Islet precursor cell (in vitro differentiated cells): Measurements from ENCODE around the gene CDK5RAP2.
"Not testable (repeated sequence)": the region's sequence is repeated elsewhere in the genome, so short reads cannot be mapped to it uniquely, and the experiment has no call there.

ENCODE experiments used
- DNase-seq: peaks from one replicate; pipeline ENCODE4 v3.0.0-alpha.2; 2018

The CDK5RAP2 gene

GRCh38 chr9:120464176-120464886 lies 115.6 kb downstream of the CDK5RAP2 start:
- no peak for DNase-seq

DNA sequence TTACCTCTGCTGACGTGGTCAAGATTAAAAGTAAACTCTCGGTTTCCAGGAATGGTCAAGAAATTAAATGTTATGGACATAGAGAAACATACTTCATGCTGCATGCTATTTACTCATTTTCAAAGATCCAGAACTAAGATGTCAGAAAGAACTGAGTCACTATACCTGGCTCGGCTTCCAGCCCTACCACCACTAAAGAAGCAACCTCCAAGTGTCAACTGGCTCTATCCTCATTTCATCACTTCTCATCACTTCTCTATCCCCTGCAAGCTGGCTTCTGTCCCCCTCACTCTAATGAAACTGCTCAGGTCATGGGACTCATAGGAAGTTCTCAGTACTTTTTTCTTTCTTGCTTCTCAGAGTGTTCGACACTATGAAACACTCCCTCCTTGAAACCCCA lies 116.2 kb downstream of the CDK5RAP2 start:
- no peak for DNase-seq

GRCh38 chr9:120461677-120462076 lies 118.3 kb downstream of the CDK5RAP2 start:
- DNase-seq = not testable (repeated sequence)

GRCh38 chr9:120456218-120456617 lies 123.7 kb downstream of the CDK5RAP2 start:
- DNase-seq = no peak

GRCh38 chr9:120454467-120454866 lies 125.5 kb downstream of the CDK5RAP2 start:
- no peak for DNase-seq

DNA sequence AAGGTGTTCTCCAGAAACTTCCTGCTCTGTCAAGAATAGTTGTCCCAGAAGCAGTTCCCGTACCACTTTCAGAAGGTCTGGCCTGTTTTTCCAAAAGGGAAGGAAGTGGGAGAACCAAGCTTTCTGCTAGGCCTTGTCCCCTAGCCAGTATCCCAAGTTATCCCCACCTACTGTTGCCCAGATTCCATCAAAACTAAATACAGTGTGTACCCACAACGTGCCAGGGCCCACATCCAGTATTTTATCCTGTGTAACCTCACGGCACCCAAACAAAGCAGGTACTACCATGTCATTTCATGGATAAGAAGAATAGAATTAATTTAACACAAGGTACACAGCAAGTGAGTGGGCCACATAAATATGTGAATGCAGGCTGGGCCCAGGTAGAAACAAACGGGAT lies 126.2 kb downstream of the CDK5RAP2 start:
- no peak for DNase-seq

DNA sequence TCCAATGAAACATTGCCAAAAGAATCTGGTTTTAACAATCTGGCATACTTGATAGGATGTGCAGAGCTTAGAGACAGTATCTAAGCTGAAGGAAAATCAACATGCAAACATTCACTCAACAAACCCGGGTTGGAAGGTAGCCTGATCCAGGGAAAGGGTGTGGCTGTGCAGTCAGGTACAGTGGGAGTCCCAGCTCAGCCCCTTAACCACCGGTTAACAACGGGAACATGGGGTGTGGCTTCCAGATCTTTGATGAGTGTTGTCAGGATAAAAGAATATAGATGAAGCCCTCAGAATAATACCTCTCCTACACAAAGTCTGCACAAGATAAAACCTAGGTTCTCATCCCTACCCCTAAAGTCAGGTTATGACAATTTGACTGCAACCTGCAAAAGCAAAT lies 127.3 kb downstream of the CDK5RAP2 start:
- no peak for DNase-seq

GRCh38 chr9:120450916-120451315 lies 129.1 kb downstream of the CDK5RAP2 start:
- no peak for DNase-seq

DNA sequence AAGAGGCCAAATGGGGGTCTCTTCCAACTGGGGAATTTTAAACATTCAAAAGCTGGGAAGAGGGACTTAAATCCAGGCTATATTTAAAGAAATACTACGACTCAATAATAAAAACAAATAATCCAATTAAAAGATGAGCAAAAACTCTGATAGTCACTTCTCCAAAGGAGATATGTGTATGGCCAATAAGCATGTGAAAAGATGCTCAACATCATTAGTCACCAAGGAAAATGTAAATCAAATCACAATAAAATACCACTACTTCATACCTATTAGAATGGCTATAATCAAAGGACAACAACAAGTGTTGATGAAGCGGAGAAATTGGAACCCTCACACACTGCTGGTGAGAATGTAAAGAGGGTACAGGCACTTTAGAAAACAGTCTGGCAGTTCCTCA lies 130.4 kb downstream of the CDK5RAP2 start:
- DNase-seq = no peak

GRCh38 chr9:120447959-120448500 lies 131.9 kb downstream of the CDK5RAP2 start:
- no peak for DNase-seq

DNA sequence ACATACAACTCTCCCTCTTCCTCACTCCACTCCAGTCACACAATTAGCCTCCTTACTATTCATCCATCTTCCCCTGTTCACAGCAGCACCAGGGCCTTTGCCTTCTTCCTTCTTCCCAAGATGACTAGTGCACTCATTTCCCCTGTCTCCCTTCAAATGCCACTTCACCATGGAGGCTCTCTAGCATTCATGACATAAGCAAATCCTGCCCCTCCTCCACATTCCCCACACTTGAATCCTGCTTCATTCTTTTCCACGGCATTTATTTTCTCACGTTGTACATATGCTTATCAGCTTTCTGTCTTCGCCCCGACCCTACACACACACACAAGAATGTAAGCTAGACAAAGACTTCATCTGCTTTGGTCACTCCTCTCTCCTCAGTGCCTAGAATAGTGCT lies 133.3 kb downstream of the CDK5RAP2 start:
- no peak for DNase-seq

DNA sequence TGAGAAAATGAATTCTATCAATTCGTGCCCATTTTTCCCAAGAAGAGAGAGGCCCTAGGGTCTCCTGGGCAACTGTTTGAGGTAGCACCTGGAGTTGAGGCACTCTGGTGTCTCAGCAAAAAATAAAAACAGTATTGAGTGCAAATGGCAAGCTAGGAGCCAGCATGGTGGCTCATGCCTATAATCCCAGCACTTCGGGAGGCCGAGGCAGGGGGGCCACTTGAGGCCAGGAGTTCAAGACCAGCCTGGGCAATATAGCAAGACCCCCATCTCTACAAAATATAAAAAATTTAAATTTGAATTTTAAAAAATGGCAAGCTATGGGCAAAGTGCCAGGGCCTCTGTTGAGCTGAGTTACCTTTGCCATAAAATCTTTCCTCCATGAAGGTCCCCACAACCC lies 136.0 kb downstream of the CDK5RAP2 start:
- no peak for DNase-seq

DNA sequence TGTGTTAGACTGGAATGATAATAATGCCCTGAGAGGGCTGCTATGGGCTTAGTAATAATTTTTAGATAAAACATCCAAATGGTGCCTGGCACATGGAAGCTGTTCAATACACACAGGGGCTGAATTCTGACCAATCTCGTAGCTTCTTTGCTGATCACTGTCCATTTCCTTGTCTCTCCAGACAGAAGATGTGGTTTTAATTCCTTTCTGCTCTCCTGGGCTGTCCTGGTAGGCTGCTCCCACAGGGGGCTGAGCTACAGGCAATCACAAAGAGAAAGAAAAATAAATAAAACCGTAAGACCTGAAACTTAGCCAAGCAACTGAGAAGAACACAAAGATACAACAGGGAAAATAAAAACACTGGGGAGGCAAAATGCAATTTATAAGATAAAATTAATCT lies 136.5 kb downstream of the CDK5RAP2 start:
- DNase-seq = no peak

GRCh38 chr9:120442308-120442995 lies 137.5 kb downstream of the CDK5RAP2 start:
- DNase-seq = no peak

DNA sequence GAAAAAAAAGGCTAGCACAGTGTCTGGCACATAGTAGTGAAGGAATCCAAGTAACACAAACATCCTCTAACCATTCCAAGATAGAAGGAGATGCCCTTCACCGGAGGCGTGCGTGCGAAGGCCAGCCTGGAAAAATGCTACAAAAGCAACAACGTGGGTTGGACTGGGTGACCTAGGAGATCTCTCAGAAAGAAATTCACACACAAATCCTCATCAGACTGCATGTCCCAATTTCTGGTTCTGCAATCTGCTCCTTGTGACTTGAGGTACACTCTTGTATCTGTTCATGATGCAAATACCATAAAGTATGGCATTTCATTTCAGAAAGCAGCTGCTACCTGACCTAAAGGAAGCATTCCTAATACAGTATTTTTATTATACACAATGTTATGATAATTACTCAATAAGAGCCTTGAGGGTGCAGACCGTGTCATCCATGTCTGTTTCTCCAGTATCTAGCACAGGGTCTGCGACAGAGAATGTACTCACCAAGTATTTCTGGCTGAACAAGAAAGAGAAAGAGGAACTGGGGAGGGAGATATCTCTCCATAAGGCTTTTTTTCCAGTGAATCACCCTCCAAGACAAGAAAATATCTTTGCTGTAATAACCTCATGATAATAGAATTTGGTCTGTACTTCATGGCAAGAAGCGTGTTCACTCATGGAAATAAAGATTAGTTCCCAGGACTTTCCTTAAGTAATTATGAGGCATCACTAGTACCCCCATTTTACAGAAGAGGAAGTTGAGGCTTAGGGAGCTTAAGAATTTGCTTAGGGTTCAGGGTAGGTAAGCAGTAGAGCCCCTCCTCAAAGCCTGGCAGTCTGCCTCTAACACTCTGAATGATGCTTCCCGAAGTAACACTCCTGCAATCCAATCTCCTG lies 138.3 kb downstream of the CDK5RAP2 start:
- DNase-seq = no peak

DNA sequence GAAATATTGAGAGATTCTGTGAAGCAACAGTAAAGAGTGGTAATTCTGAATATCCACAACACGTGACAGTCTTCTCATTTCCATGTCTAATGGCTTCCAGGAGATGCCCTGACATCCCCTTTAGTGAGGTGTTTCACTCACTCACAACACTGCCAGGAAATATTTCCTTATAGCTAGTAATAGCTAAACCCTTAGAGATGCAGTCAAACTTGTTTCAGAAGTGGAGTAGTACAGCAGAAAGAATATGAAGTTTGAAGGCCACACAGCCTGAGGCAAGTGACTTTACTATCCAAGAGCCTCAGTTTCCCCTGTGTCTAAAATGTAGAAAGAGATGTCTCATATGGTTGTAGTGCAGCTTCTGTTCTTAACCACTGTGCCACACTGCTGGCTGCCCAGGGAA lies 139.2 kb downstream of the CDK5RAP2 start:
- no peak for DNase-seq

DNA sequence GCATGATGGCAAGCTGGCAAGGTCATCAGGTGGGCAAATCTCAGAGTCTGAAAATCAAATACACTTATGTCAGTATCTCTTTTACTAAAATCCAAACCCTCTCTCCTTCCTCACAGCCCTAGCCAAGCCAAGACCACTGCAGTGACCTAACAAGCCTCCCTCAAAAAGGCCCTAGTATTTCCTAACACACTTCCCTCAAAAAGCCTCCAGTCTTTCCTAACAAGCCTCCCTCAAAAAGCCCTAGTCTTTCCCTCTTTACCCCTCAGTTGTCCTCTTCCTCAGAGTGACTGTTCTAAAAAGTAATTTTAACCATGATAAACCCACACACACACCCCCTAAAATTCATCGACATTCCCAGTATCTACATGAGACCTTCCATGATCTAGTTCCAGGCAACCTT lies 140.0 kb downstream of the CDK5RAP2 start:
- no peak for DNase-seq

- DNase-seq = no peak
These were observed 141.0 kb downstream of the CDK5RAP2 start for GRCh38 chr9:120438836-120439546.

DNA sequence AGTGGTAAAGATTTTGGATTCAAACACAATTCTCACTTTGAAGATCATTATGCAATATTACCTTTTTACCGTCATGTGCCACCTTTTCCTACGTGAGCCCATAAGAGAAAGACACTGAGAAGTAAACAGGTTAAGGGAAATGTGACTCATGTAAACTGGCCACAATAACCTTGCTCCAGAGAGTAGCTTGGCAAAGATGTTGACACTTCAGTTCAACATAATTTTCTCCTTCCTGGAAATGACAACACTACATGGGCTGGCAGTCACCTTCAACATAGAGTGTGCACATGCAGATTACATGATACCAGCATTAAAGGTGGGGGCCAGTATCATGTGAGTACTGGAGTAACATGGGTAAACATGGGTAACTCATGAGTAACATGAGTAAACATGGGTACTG lies 141.9 kb downstream of the CDK5RAP2 start:
- DNase-seq = no peak

DNA sequence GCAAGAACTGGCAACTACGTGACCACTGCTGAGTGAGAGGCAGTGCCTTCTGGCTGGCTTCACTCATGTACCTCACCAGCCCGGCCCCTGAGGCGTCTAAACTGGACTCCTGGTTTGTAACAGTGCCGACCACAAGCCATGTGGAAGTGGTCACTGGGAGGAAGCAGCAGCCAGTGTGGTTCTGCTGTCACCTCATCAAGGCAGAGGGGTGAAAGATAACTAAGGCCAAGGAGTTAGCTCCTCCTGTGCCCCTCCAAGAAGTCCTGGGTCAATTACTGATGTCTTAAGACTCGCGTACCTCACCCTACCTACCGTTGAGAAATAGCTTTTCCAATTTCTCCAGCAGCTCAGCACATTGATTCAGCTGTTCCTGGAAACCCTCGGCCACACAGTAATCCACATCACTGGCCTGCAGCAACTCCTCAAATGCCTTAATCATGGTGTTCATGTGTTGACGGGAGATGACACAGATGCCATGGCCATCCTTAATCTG lies 142.9 kb downstream of the CDK5RAP2 start:
- DNase-seq = peak; percentile 61

DNA sequence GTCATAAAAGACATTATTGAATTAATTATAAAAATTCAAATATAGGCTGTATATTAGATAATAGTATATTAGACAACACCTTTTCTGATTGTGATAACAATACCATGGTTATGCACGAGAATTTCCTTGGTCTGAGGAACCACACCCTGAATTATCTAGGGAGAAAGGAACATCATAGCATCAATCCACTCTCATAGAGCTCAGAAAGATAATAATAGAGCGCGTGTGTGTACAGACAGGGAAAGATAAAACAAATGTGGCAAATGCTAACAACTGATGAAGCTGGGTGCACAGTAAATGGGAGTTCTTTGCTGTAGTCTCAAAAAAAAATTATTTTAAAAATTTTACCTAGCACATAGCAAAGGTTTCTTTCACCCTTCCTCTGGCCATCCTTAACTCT lies 143.5 kb downstream of the CDK5RAP2 start:
- no peak for DNase-seq

GRCh38 chr9:120435091-120435490 lies 144.9 kb downstream of the CDK5RAP2 start:
- no peak for DNase-seq

DNA sequence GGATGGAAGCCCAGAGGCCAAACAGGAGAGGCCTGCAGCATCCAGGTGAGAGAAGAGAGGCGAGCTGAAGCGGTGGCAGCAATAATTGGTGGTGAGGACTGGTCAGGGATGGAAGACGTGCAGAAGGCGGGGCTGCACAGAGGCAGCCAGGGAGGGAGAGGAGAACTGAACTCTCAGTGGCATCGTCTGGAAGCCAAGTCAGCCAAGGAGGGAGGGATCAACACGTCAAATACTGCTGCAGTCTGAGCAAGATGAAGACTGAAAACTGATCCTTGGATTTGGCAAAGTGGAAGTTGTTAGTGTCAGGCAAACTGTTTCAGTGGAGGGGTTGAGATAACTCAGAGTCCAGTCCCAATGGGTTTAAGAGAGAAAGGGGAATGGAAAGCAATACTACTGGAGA lies 145.4 kb downstream of the CDK5RAP2 start:
- no peak for DNase-seq
